Adipocyte (in vitro differentiated cells): ENCODE measurements around the gene CTDSPL.
"Not testable (repeated sequence)": the region's sequence is repeated elsewhere in the genome, so short reads cannot be mapped to it uniquely, and the experiment has no call there.

Experiments used
- DNase-seq: peaks from one replicate; pipeline ENCODE4 v3.0.0-alpha.2; 2015; ENCODE audit warnings: low read depth
- H3K27me3 ChIP-seq: replicated peaks from 2 replicates; pipeline ENCODE4 v1.7.0; 2013; ENCODE audit warnings: mild to moderate bottlenecking, low read length, moderate library complexity; ENCODE audit not compliant: control insufficient read depth, insufficient read depth
- H3K36me3 ChIP-seq: 2 replicates; pipeline ENCODE4 v1.7.0; 2013; ENCODE audit warnings: low read length, mild to moderate bottlenecking, moderate library complexity; ENCODE audit not compliant: control insufficient read depth, insufficient read depth, severe bottlenecking
- H3K4me1 ChIP-seq: 2 replicates; pipeline ENCODE4 v1.7.0; 2013; ENCODE audit warnings: mild to moderate bottlenecking, low read length, moderate library complexity; ENCODE audit not compliant: control insufficient read depth, insufficient read depth
- H3K4me3 ChIP-seq: 2 replicates; pipeline ENCODE4 v1.7.0; 2013; ENCODE audit warnings: mild to moderate bottlenecking, low read length, moderate library complexity
- H3K9ac ChIP-seq: 2 replicates; pipeline ENCODE4 v1.7.0; 2013; ENCODE audit warnings: mild to moderate bottlenecking, low read length, moderate library complexity
- H3K9me3 ChIP-seq: 2 replicates; pipeline ENCODE4 v1.7.0; 2013; ENCODE audit warnings: mild to moderate bottlenecking, low read length, moderate library complexity; ENCODE audit not compliant: control insufficient read depth

CTDSPL gene

DNA sequence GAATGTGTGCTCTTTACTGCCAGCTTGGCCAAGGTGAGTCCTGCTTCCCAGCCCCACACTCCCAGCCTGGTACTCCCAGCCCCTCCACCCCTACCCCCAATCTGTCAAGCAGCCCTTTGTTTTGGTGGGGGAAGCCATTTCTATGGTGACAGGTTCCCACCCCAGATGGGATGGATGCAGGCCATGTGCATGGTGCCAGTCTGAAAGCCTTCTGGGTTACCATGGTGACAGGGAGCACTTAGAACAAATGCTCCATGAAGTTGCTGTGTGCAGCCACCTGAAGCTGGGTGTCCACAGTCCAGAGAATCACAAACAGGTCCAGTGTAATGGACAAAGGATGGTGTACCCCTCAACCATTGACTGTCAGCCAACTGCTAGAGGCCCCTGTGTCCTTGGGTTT, 109.8 kb downstream of the CTDSPL start:
- H3K27me3 ChIP-seq = no peaks in the 10 kb centered on the region
- no peak overlapping the region for H3K9ac ChIP-seq
- no peaks in the 10 kb centered on the region for H3K9me3 ChIP-seq
- H3K36me3 ChIP-seq = peaks cover 24% of the 10 kb centered on the region
- no peak for DNase-seq
- peaks cover 9% of the 10 kb centered on the region for H3K4me1 ChIP-seq
- no peak overlapping the region for H3K4me3 ChIP-seq

DNA sequence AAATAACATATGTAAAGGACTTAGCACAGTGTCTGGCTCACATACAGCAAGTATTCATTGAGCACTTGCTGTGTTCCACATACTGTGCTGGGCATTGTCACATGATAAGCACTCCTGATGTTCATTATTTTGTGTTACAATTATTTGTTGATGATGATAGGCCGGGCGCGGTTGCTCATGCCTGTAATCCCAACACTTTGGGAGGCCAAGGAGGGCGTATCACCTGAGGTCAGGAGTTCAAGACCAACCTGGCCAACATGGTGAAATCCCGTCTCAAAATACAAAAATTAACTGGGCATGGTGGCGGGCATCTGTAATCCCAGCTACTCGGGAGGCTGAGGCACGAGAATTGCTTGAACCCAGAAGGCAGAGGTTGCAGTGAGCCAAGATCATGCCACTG, 110.4 kb downstream of the CTDSPL start:
- not testable (repeated sequence) for H3K9me3 ChIP-seq, H3K27me3 ChIP-seq, H3K9ac ChIP-seq, H3K4me3 ChIP-seq, DNase-seq, H3K4me1 ChIP-seq
- H3K36me3 ChIP-seq = peaks cover 30% of the 10 kb centered on the region

DNA sequence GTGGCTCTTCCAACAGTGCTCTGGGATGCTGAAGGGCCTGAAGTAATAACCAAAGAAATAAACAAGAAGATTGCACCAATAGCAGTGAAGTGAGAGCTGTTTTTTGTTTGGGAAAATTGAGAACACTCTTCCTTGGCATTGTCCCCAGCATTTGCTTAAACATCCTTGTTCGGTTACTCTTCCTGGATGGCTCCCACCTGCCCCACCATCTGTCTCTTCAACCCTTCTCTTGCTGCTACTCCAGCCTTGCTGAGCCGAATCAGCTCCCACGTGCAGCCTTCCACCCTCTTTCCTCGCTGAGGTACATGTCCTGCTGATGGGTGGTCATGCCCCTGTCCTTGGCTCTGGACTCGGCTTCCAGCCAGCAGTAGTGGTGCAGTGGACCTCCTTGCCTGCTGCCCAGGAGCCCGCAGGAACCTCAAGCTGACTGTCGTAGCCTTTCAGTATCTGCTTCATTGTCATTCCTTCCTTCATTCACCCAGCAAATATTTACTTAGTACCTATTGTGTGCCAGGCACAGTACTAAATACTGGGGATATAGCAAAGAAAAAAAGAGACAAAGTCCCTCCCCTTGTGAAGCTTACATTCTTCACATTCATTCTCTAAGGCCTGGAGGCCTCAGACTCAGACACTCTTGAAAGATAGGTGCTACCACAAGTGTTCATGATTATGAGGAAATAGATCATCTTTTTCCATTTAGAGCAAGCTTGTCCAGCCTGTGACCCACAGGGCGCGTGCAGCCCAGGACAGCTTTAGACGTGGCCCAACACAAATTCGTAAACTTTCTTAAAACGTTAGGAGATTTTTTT, 111.8 kb downstream of the CTDSPL start:
- Histone ChIP-seq H3K36me3 (peaks cover 30% of the 10 kb centered on the region), H3K27me3 (no peaks in the 10 kb centered on the region), H3K9me3 (no peaks in the 10 kb centered on the region), H3K4me3 (no peak overlapping the region), H3K9ac (no peak overlapping the region), H3K4me1 (peaks cover 20% of the 10 kb centered on the region)
- DNase-seq = peak; percentile 18

DNA sequence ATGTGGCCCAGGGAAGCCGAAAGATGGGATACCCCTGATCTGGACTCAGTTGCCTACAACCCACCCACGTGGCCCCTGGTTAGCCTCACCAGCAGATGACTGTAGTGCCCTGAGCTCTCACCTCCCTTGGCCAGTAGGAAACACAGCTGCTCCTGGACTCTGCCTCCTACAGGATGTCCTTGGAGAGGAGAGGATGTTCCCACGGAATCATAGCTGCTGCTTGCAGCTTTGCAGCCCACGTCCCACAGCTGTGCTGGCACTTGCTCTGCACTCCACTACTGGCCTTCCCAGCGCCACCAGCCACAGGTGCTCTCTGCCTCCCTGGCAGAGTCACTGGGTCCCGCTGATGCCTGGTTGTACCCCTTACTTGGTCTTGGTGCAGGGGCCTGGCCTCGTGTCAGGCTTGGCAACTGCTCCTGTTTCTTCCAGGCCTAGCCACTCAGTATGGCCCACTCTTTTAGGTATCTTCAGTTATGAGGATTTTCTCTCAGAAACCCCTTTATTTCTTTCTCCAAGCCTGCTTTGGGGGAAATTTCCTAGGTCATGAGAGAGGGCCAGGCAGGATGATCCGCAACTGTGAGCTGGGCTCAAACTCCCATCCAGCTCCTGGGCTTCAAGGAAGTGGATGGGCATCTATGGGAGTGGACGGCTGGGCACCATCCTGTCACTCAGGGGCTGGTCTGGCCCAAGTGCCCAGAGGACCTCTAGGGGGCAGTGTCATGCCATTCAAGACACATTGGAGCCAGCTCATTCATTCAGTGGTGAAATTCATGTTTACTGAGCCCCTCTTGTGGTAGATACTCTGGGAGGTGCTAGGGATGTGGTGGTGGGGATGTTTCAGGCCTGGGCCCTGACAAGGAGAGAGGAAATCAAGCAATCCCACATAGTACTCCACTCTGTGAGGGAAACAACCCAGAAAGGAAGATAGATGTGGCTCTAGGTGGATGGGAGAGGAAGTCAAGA, 112.7 kb downstream of the CTDSPL start:
- DNase-seq = peak; percentile 65
- H3K4me3 ChIP-seq = no peak overlapping the region
- H3K4me1 ChIP-seq = peaks cover 18% of the 10 kb centered on the region
- H3K36me3 ChIP-seq = peaks cover 30% of the 10 kb centered on the region
- no peak overlapping the region for H3K9ac ChIP-seq
- no peaks in the 10 kb centered on the region for H3K27me3 ChIP-seq
- H3K9me3 ChIP-seq = no peaks in the 10 kb centered on the region

DNA sequence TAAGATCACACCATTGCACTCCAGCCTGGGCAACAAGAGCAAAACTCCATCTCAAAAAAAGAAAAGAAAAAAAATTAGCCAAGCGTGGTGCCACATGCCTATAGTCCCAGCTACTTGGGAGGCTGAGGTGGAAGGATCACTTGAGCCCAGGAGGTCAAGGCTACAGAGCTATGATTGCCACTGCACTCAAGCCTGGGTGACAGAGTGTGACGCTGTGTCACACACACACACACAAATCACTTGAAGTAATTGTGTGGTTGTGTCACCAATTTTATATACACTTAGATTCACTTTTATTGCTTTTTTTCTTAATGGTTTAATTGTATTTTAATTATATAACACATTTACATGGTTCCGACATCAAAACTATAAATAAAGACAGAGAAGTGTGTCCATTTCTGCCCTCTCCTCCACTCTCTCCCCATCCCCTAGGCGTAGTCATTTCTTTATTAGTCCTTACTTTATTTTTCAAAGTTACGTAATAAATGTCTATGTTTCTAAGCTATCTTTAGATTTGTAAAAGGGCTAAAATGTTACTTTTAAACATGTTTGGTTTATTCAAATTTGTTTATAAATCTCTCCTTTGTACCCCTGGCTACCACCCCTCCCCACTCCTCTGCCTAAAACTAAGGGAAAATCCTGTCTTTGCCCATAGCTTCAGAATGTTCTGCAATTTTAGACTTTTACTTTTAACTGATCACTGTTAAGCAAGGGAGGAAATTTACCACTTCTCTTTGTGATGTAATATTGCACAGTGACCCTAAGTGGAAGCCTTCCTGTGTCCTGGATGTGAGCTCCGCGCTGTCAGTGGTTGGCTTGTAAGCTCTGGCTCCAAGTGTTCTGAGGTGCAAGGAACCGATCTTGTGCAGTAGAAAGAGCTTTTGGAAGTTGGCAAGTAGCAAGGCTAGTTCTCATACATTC, 118.1 kb downstream of the CTDSPL start:
- no peaks in the 10 kb centered on the region for H3K9me3 ChIP-seq
- no peak for DNase-seq
- peaks cover 46% of the 10 kb centered on the region for H3K36me3 ChIP-seq
- no peak overlapping the region for H3K9ac ChIP-seq
- no peak overlapping the region for H3K4me3 ChIP-seq
- no peaks in the 10 kb centered on the region for H3K27me3 ChIP-seq
- H3K4me1 ChIP-seq = peaks cover 24% of the 10 kb centered on the region

DNA sequence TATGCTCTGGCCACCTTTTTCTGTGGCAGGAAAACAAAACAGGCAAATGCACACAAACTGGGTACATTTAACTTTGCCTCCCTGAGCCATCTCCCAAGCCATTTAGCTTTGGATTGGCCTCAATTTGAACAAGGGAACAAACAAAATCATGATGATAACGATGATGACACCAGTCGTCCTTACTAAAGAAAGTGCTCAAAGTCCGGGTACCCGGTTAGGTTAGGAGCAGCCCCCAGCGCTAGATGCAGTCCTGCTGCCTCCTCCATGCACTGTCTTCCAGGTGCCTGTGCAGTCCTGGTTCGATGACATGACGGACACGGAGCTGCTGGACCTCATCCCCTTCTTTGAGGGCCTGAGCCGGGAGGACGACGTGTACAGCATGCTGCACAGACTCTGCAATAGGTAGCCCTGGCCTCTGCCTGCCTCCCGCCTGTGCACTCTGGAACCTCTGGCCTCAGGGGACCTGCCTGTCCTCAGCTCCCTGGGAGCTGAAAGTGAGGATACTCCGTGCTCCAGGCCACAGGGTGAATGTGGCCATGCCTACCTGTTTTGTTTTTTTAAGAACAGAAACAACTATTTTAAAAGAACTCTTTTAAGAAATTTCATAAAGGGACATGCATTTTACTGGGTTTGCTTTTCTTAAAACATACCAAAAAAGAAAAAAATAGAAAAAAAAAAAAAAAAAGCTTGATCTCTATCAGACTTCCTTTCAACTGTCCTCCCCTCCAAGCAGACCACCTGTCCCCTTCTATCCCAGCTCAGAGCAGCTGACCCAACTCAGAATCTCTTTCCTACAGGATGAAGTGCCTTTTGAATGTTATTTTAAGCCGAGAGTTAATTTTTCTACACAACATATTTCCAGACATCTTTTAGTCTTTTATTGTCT, 119.0 kb downstream of the CTDSPL start:
- Histone ChIP-seq H3K9me3 (no peaks in the 10 kb centered on the region), H3K9ac (no peak overlapping the region), H3K27me3 (no peaks in the 10 kb centered on the region), H3K4me3 (no peak overlapping the region), H3K36me3 (peaks cover 46% of the 10 kb centered on the region), H3K4me1 (peaks cover 24% of the 10 kb centered on the region)
- no peak for DNase-seq

DNA sequence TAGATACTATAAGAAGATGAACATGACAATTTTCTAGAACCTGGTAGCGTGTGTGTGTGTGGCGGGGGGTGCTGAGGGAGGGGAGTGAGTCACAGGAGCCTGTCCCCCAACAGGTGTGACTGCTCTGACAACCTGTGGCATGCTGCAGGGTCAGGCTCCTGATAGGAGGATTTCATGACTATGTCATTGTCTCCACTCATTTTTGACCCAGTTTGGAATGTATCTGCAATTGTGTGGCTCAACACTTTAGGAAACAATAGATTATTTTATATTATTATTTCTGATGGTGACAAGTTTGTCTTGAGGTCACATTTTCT, 119.6 kb downstream of the CTDSPL start:
- Histone ChIP-seq H3K4me3 (no peak overlapping the region), H3K27me3 (no peaks in the 10 kb centered on the region), H3K36me3 (peaks cover 40% of the 10 kb centered on the region), H3K4me1 (peaks cover 24% of the 10 kb centered on the region), H3K9ac (no peak overlapping the region), H3K9me3 (no peaks in the 10 kb centered on the region)
- no peak for DNase-seq

DNA sequence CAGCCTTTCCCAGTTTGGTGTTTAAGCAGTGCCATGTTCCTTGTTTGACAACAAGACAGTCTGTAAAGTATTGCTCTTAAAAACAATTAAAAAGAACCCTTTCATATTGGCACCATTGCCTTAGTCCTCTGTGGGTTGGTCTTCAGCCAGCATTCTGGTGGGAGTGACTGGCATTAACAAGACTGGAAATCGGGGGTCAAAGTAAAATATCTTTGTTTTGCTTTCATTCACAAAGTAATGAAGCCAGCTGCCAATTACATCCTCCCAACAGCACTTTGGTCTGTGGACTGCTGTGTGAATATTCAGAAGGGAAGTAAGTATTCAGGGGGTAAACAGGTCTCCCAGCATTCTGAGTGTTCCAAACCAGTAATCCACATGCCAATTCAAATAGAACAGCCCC, 120.7 kb downstream of the CTDSPL start:
- Histone ChIP-seq H3K36me3 (peaks cover 32% of the 10 kb centered on the region), H3K4me3 (no peak overlapping the region), H3K27me3 (no peaks in the 10 kb centered on the region), H3K9me3 (no peaks in the 10 kb centered on the region), H3K9ac (no peak overlapping the region), H3K4me1 (peaks cover 21% of the 10 kb centered on the region)
- DNase-seq = no peak

DNA sequence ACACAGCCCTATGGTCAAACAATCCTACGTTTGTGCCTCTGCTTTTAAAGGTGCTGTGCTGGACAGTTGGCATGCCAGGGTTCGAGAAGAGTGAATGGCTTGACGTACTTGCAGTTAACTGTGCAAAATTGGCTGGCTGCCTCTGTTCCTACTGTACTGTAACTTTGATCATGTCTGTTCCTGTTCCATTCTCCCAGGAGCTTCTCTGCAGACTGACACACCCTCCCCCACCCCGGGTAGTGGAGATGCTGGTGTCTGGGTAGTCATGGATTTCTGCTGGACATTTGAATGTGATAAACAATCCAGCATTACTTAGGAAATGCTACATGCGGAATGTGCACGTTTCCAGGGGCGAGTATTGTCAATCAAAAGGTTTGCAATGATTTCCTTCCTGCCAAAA, 122.4 kb downstream of the CTDSPL start:
- no peak overlapping the region for H3K4me3 ChIP-seq
- H3K9ac ChIP-seq = no peak overlapping the region
- H3K36me3 ChIP-seq = peaks cover 32% of the 10 kb centered on the region
- peaks cover 7% of the 10 kb centered on the region for H3K4me1 ChIP-seq
- no peak for DNase-seq
- H3K9me3 ChIP-seq = no peaks in the 10 kb centered on the region
- H3K27me3 ChIP-seq = no peaks in the 10 kb centered on the region

DNA sequence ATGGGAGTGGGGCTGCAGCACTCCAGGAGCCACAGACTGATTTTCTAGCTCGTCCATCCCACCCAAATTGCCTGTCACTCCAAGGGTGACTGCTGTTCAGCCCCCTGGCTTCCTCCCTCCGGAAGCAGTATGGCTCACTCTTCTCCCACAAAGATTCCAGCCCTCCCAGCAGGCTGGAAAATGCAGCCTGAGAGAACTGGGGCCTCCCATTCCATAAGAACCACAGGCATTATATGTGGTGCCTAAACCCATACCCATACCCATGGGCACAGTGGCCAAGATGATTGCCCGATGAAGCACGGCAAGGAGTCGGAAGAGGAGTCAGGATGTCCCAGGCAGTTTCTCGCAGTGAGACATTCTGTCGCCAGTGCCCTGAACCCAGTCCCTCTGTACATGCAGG, 122.9 kb downstream of the CTDSPL start:
- no peak overlapping the region for H3K9ac ChIP-seq

More for the DNA sequence above, 122.9 kb downstream of the CTDSPL start:
- Histone ChIP-seq H3K4me1 (peaks cover 6% of the 10 kb centered on the region), H3K4me3 (no peak overlapping the region), H3K36me3 (peaks cover 32% of the 10 kb centered on the region), H3K9me3 (no peaks in the 10 kb centered on the region), H3K27me3 (no peaks in the 10 kb centered on the region)
- no peak for DNase-seq
